K562 (cell line): ENCODE data around the gene ZC3H12C. TPM values are rescaled to one million over a fixed set of nuclear protein-coding genes. Genes with fewer than 3 reads are reported as not detected.

Source experiments
- ATAC-seq: fragments of 200-7000 bp; cut with Tn5 transposase; 3 replicates; pipeline ENCODE4 v1.9.1; 2020; ENCODE audit warnings: moderate library complexity
- BruUV-seq: library from RNA; stranded (reverse); fragments of 400-500 nt; replicated peaks from 2 replicates; lab custom pipeline; 2021; lab: Mats Ljungman, UMichigan
- CTCF ChIA-PET: fragments of 300-600 bp; formaldehyde crosslinking; extraction: SDS; loops from one replicate; lab custom pipeline; 2021; ENCODE audit warnings: low intra/inter-chr PET ratio; lab: Yijun Ruan, JAX
- POLR2A ChIA-PET: fragments of 300-600, 350-650 bp; sonication (Branson Sonifier 250); formaldehyde crosslinking; extraction: SDS; loops from one replicate; lab custom pipeline; 2021; ENCODE audit warnings: antibody characterized with exemption, inconsistent platforms; lab: Yijun Ruan, JAX
- DNase-seq, 4 experiments: peaks; one replicate each; pipeline versions ENCODE4 v3.0.0 to v3.0.0-alpha.2; 2011 to 2018; ENCODE audit warnings: low spot score in 3 of 4, mixed read lengths in 3 of 4; ENCODE audit errors: extremely low read depth in 1 of 4
- FAIRE-seq: peaks from 2 replicates; lab custom pipeline; 2011; peaks lifted over from hg19 to GRCh38; lab: Jason Lieb, UNC
- H2AFZ ChIP-seq: 2 replicates; pipeline ENCODE4 v1.6.0; 2011; ENCODE audit warnings: low read depth, low read length, control low read depth, inconsistent platforms
- H3K27ac ChIP-seq: fragments of 200-600 bp; 3 replicates; pipeline ENCODE4 v1.8.0; 2011; ENCODE audit warnings: low read depth, mild to moderate bottlenecking, control low read depth, inconsistent platforms, low read length, moderate library complexity, mixed read lengths; ENCODE audit errors: extremely low read depth
- H3K27me3 ChIP-seq, 2 experiments: fragments of 300-600 bp in 1 of 2; 2 replicates in 1 of 2; 3 replicates in 1 of 2; pipeline versions ENCODE4 v1.6.0 to v1.8.0; 2011; ENCODE audit warnings: inconsistent platforms in 2 of 2, low read length in 2 of 2, mild to moderate bottlenecking in 1 of 2, mixed read lengths in 1 of 2, moderate library complexity in 1 of 2; ENCODE audit not compliant: control insufficient read depth in 2 of 2, insufficient read depth in 2 of 2
- H3K36me3 ChIP-seq: fragments of 300-600 bp; 3 replicates; pipeline ENCODE4 v1.8.0; 2011; ENCODE audit warnings: mild to moderate bottlenecking, low read length, inconsistent platforms; ENCODE audit not compliant: control insufficient read depth, insufficient read depth
- H3K4me1 ChIP-seq, 2 experiments: fragments of 200-600 bp in 1 of 2; replicated peaks in 1 of 2; 2 replicates in 1 of 2; 3 replicates in 1 of 2; pipeline versions ENCODE4 v1.5.1 to v1.8.0; 2011; ENCODE audit warnings: inconsistent platforms in 2 of 2, low read length in 2 of 2, mild to moderate bottlenecking in 1 of 2, mixed read lengths in 1 of 2, moderate library complexity in 1 of 2; ENCODE audit not compliant: control insufficient read depth in 2 of 2, insufficient read depth in 2 of 2
- H3K4me2 ChIP-seq: 2 replicates; pipeline ENCODE4 v1.6.1; 2011; ENCODE audit warnings: low read length, control low read depth, inconsistent platforms, mixed read lengths; ENCODE audit not compliant: insufficient read depth
- H3K4me3 ChIP-seq: fragments of 200-600 bp; sonication (generic), shearing (Covaris generic); 2 replicates; pipeline ENCODE4 v1.5.1; 2016; ENCODE audit warnings: control low read depth, inconsistent platforms
- H3K79me2 ChIP-seq: fragments of 200-600 bp; 3 replicates; pipeline ENCODE4 v1.8.0; 2011; ENCODE audit warnings: low read length, inconsistent platforms; ENCODE audit not compliant: control insufficient read depth, insufficient read depth
- H3K9ac ChIP-seq, 2 experiments: 2 replicates each; pipeline versions ENCODE4 v1.6.0 to v1.6.1; 2011; ENCODE audit warnings: low read depth in 2 of 2, low read length in 2 of 2, control low read depth in 1 of 2, inconsistent platforms in 1 of 2, mild to moderate bottlenecking in 1 of 2, mixed read lengths in 1 of 2; ENCODE audit not compliant: insufficient read depth in 1 of 2
- H3K9me1 ChIP-seq: one replicate; pipeline ENCODE4 v1.6.0; 2011; ENCODE audit warnings: inconsistent platforms, mild to moderate bottlenecking, low read length, moderate library complexity; ENCODE audit not compliant: control insufficient read depth, insufficient read depth
- H3K9me3 ChIP-seq: replicated peaks from 2 replicates; pipeline ENCODE4 v1.5.1; 2011; ENCODE audit warnings: low read depth, low read length, inconsistent platforms; ENCODE audit not compliant: control insufficient read depth, insufficient read depth
- H4K20me1 ChIP-seq: replicated peaks from 2 replicates; pipeline ENCODE4 v1.6.1; 2011; ENCODE audit warnings: low read length, inconsistent platforms, mixed read lengths; ENCODE audit not compliant: control insufficient read depth, insufficient read depth
- MTA1 ChIP-seq: fragments of 450-650 bp; IDR thresholded peaks from 2 replicates; pipeline ENCODE4 v1.6.1; 2017; ENCODE audit warnings: borderline replicate concordance
- WGBS: fragments of 100-300 bp; shearing (Covaris generic); methylation state at CpG from one replicate; pipeline ENCODE4 v1.1.6; 2016; ENCODE audit warnings: low coverage, mixed read lengths; ENCODE audit not compliant: insufficient coverage; ENCODE audit errors: missing lambda C conversion rate; 5-methylcytosine and 5-hydroxymethylcytosine counted together
- in situ Hi-C: fragments of 300-500 bp; cut with MboI; formaldehyde crosslinking; loops from 4 replicates; pipeline ENCODE4 v1.15.0; 2018; ENCODE audit warnings: inconsistent platforms, mixed read lengths
- intact Hi-C: fragments of 100-400 bp; cut with micrococcal nuclease; formaldehyde crosslinking; loops from 2 replicates; pipeline ENCODE4 v1.14.2; 2022
- polyA plus RNA-seq, 8 experiments: library from polyadenylated mRNA; depleted of rRNA in 4 of 8; stranded (reverse) in 5 of 8; unstranded in 3 of 8; fragments of >200 nt; fragmentation: Nextera tagmentation in 2 of 8; fragmentation: Illumina TruSeq in 1 of 8; extraction: Ambion mirVana in 2 of 8; extraction: Trizol in 1 of 8; gene quantifications; 2 replicates each; pipeline versions ENCODE4 v1.2.1 to v1.2.3, GENCODE V29; 2011 to 2014; ENCODE audit warnings: inconsistent platforms in 1 of 8, missing spikeins in 1 of 8
- total RNA-seq, 7 experiments: library from RNA; depleted of rRNA in 6 of 7; stranded (reverse); fragments of >200 nt in 6 of 7; fragmentation: Illumina TruSeq in 2 of 7; extraction: Trizol in 2 of 7; gene quantifications; 2 replicates each; pipeline versions ENCODE4 v1.2.1 to v1.2.3, GENCODE V29; 2011 to 2021; ENCODE audit warnings: low replicate concordance in 1 of 7
- TF ChIP-seq, protein P1 (sequence below): fragments of 250-450 bp; sonication (Bioruptor Pico); IDR thresholded peaks from 2 replicates; pipeline ENCODE4 v1.4.0; 2020; ENCODE audit warnings: mild to moderate bottlenecking
- TF ChIP-seq, protein P2 (sequence below): sonication (generic); formaldehyde crosslinking; IDR thresholded peaks from 2 replicates; pipeline ENCODE4 v1.8.1; 2023; ENCODE audit warnings: mild to moderate bottlenecking, missing genetic modification reagents

Gene ZC3H12C
- total and polyA plus RNA-seq, 9 of the 15 experiments (the other 6 are each of a cell fraction or from before 2014, with no cell fraction given) = 0.56 to 5.9 (median 3.3) TPM

DNA sequence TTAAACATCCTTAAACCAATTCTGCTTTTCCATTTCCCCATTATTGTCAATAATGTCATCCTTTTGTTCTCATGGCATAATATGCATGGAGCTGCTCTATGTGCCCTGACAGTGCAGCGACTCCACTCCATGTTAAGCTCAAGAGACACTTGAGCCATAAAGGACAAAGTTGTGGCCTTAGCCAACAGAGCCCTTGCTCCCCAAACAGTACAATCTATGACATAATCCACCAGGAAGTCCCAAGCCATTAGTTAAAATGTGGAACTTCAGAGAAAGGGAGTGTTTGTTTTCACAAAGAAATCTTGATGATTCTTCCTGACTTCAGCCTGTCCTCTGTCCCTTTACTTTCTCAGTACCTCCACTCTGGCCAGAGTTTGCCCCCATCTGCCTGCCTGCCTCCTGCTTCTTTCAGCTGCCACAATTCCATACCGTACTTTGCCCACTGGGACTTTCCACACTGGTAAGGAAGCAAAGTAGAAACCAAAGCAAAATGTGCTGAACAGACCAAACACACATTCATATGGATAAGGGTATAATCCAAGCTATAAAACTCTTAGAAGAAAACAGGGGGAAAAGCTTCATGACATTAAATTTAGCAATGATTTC, 46.3 kb upstream of the ZC3H12C start (continued):
- TF ChIP-seq, protein P1, sequence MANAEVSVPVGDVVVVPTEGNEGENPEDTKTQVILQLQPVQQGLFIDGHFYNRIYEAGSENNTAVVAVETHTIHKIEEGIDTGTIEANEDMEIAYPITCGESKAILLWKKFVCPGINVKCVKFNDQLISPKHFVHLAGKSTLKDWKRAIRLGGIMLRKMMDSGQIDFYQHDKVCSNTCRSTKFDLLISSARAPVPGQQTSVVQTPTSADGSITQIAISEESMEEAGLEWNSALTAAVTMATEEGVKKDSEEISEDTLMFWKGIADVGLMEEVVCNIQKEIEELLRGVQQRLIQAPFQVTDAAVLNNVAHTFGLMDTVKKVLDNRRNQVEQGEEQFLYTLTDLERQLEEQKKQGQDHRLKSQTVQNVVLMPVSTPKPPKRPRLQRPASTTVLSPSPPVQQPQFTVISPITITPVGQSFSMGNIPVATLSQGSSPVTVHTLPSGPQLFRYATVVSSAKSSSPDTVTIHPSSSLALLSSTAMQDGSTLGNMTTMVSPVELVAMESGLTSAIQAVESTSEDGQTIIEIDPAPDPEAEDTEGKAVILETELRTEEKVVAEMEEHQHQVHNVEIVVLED (CRISPR knock-in tag) = no peak

DNA sequence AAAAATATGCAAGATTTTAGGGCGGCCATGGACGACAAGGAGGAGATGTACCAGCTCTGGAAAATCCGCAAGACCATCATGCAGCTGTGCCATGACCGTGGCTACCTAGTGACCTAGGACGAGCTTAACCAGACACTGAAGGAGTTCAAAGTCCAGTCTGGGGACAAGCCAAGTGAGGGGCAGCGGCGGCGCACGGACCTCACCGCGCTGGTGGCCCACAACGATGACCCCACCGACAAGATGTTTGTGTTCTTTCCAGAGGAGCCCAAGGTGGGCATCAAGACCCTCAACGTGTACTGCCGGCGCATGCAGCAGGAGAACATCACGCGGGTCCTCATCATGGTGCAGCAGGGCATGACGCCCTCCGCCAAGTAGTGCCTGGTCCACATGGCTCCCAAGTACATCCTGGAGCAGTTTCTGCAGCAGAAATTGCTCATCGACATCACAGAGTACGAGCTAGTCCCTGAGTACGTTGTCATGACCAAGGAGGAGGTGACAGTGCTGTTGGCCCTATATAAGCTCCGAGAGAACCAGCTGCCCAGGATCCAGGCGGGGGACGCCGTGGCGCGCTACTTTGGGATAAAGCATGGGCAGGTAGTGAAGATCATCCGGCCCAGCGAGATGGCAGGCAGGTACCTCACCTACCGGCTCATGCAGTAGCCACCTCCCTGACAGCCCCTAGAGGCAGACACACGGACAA, 43.5 kb upstream of the ZC3H12C start:
- no peaks in the 10 kb centered on the region for H3K27me3 ChIP-seq
- 65% methylated on average over 27 of the region's 33 CpGs for WGBS
- no peaks in the 10 kb centered on the region; a peak in 1 of 5 replicates for H3K4me1 ChIP-seq
- ChIA-PET CTCF (no interaction called here), POLR2A (interaction anchor here (0.9 to 1.7 kb wide), 2 partner anchors 10 to 14 kb away, joined by 3 to 4 read pairs; no protein-coding TSS in a partner anchor)
- no peaks in the 10 kb centered on the region for H4K20me1 ChIP-seq
- H3K9me3 ChIP-seq = no peaks in the 10 kb centered on the region; the same call in none of the 2 replicates
- intact Hi-C loops (no loop called here), in situ Hi-C loops (no loop called here)
- no peaks in the 10 kb centered on the region for H3K9me1 ChIP-seq
- no peaks in the 10 kb centered on the region for H3K36me3 ChIP-seq
- no peak overlapping the region for H2AFZ ChIP-seq
- H3K79me2 ChIP-seq = no peaks in the 10 kb centered on the region
- no peak overlapping the region for H3K4me2 ChIP-seq
- FAIRE-seq (no peak), ATAC-seq (no peak), DNase-seq (no peak)
- no peak overlapping the region for H3K9ac ChIP-seq
- BruUV-seq = no TSS peak
- no peak overlapping the region for H3K4me3 ChIP-seq
- H3K27ac ChIP-seq = no peak overlapping the region
- no peak for TF ChIP-seq MTA1
- TF ChIP-seq, protein P2, sequence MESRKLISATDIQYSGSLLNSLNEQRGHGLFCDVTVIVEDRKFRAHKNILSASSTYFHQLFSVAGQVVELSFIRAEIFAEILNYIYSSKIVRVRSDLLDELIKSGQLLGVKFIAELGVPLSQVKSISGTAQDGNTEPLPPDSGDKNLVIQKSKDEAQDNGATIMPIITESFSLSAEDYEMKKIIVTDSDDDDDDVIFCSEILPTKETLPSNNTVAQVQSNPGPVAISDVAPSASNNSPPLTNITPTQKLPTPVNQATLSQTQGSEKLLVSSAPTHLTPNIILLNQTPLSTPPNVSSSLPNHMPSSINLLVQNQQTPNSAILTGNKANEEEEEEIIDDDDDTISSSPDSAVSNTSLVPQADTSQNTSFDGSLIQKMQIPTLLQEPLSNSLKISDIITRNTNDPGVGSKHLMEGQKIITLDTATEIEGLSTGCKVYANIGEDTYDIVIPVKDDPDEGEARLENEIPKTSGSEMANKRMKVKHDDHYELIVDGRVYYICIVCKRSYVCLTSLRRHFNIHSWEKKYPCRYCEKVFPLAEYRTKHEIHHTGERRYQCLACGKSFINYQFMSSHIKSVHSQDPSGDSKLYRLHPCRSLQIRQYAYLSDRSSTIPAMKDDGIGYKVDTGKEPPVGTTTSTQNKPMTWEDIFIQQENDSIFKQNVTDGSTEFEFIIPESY (CRISPR knock-in tag) = 0 out of 2 replicates have a peak, but pooled peaks have one; percentile 32
